Measurements from ENCODE around the gene CLDN9.

CLDN9 gene, protein sequence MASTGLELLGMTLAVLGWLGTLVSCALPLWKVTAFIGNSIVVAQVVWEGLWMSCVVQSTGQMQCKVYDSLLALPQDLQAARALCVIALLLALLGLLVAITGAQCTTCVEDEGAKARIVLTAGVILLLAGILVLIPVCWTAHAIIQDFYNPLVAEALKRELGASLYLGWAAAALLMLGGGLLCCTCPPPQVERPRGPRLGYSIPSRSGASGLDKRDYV

DNA sequence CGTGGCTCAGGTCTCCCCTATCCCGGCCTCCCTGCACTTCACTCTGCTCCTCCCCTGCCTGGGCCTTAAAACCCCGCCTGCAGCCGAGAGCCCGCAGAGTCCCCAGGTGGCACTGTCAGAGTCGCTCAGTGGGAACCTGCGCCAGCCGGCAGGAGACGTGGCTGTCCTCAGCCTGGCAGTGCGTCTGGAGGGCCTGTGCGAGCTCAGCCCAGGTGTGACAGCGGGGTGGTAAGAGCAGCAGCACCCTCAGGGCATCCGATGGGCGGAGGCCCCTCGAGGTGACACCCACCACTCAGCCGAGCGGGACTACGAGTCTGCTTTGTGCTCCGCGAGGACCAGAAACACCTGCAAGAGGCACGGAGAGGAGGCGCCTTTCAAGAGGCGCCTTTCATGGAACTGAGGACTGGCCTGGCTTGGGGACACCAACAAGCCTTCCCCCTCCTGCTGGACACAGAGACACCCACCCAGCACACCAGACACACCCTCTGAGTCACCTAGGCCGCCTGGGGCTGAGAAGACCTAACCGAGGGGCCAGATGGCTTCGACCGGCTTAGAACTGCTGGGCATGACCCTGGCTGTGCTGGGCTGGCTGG is at the start of gene CLDN9:
TSS of gene CLDN9 (plus strand) at position 96 of the 593 bp plus-strand sequence. CDS start at position 536, 440 bp downstream.
- H3K4me3 ChIP-seq (replicated peaks; ENCODE audit: low read depth, low read length), result no peak within 1 kb of the TSS
- H3K27me3 ChIP-seq (replicated peaks; ENCODE audit: control insufficient read depth, insufficient read depth, low read length), result no peaks in the 10 kb centered on the region; the same call in none of the 2 replicates
- no peak for DNase-seq (ENCODE audit: extremely low read depth, insufficient read length)
- H3K36me3 ChIP-seq (ENCODE audit: control insufficient read depth, insufficient read depth, low read length), result no peaks in the 10 kb centered on the region
- TF ChIP-seq, protein P1, sequence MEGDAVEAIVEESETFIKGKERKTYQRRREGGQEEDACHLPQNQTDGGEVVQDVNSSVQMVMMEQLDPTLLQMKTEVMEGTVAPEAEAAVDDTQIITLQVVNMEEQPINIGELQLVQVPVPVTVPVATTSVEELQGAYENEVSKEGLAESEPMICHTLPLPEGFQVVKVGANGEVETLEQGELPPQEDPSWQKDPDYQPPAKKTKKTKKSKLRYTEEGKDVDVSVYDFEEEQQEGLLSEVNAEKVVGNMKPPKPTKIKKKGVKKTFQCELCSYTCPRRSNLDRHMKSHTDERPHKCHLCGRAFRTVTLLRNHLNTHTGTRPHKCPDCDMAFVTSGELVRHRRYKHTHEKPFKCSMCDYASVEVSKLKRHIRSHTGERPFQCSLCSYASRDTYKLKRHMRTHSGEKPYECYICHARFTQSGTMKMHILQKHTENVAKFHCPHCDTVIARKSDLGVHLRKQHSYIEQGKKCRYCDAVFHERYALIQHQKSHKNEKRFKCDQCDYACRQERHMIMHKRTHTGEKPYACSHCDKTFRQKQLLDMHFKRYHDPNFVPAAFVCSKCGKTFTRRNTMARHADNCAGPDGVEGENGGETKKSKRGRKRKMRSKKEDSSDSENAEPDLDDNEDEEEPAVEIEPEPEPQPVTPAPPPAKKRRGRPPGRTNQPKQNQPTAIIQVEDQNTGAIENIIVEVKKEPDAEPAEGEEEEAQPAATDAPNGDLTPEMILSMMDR (IDR thresholded peaks at IDR 0.05; ENCODE audit: insufficient read depth, low read length, poor library complexity, severe bottlenecking), result no peak

DNA sequence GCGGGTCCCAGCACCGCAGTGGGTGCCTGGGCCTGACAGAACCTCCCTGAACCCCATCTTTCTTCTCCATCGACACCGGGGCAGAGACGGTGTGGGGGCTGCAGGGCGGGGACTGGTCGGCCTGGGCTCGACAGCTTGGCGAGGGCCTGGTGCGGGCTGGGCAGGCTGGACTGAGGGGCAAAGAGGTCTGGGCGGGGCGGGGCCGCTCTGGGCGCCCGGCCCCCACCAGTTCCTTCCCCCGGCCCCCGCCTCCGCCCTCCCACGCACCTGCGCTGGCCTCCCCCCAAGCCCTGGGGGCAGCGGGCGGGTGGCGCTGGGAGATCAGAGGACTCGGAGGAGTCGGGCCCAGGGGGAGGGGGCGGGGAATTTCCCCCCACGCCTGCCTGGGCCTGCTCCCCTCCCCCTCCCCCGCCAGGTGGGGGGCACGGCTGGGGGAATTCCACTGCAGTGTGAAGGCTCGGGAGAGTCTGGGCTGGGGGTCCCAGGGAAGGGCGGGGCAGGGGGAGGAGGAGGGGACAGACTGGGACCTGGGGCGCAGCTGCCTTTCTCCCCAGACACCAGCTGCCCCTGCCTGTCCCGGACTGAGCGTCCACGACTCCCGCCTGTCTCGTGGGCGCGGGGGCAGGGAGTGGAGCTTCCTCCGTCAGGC is 49.5 kb upstream of the CLDN9 start:
- peak; percentile 73 for DNase-seq (ENCODE audit: extremely low read depth, insufficient read length)
- TF ChIP-seq, protein P1 (IDR thresholded peaks at IDR 0.05; ENCODE audit: insufficient read depth, low read length, poor library complexity, severe bottlenecking), result no peak

DNA sequence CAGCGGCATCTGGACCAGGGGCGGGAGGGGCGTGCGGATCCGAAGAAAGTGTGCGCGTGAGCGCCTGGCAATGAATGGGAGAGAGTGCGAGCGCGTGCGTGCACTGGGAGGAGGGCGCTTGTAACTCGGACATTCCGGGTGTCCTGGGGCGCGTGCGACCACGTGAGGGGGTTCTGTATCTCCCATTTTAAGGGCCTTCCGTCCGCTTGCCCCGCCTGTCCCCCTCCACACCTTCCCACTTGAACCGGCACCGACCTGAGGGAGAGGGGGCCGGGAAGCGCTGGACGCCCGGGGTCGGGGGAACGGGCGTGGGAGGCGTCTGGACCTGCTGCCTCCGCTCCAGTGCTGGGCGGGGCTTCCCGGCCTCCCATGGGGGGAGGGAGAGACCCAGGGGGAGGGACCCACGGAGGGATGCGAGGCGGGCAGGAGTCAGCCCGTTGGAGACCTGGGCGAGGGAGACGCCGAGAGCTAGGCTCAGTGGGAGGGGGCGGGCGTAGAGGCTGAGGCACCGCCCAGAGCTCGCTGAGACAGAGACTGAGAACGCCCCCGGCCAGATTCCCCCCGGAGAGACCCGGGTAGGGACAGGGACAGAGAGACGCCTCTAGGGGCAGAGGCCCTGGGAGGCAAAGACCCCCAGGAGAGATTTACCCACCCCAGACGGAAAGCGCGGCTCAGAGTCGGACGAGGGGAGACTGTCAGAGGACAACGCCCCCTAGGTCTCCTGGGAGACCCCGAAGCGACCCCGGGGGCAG is 48.8 kb upstream of the CLDN9 start, which contains the start of gene KREMEN2:
TSS of gene KREMEN2 (plus strand) at position 553 of the 752 bp plus-strand sequence. CDS start 246 bp downstream, outside the sequence.
- Histone ChIP-seq H3K36me3 (ENCODE audit: control insufficient read depth, insufficient read depth, low read length) (no peaks in the 10 kb centered on the region), H3K4me3 (replicated peaks; ENCODE audit: low read depth, low read length) (peak within 1 kb of the TSS; percentile 62), H3K27me3 (replicated peaks; ENCODE audit: control insufficient read depth, insufficient read depth, low read length) (no peaks in the 10 kb centered on the region)
- TF ChIP-seq, protein P1 (IDR thresholded peaks at IDR 0.05; ENCODE audit: insufficient read depth, low read length, poor library complexity, severe bottlenecking), result peak; percentile 40
- DNase-seq (ENCODE audit: extremely low read depth, insufficient read length), result peak; percentile 79

More for the DNA sequence above, 49.5 kb upstream of the CLDN9 start:
- H3K27me3 ChIP-seq (replicated peaks; ENCODE audit: control insufficient read depth, insufficient read depth, low read length), result no peaks in the 10 kb centered on the region
- H3K4me3 ChIP-seq (replicated peaks; ENCODE audit: low read depth, low read length), result peak overlapping the region; percentile 62
- no peaks in the 10 kb centered on the region for H3K36me3 ChIP-seq (ENCODE audit: control insufficient read depth, insufficient read depth, low read length)

DNA sequence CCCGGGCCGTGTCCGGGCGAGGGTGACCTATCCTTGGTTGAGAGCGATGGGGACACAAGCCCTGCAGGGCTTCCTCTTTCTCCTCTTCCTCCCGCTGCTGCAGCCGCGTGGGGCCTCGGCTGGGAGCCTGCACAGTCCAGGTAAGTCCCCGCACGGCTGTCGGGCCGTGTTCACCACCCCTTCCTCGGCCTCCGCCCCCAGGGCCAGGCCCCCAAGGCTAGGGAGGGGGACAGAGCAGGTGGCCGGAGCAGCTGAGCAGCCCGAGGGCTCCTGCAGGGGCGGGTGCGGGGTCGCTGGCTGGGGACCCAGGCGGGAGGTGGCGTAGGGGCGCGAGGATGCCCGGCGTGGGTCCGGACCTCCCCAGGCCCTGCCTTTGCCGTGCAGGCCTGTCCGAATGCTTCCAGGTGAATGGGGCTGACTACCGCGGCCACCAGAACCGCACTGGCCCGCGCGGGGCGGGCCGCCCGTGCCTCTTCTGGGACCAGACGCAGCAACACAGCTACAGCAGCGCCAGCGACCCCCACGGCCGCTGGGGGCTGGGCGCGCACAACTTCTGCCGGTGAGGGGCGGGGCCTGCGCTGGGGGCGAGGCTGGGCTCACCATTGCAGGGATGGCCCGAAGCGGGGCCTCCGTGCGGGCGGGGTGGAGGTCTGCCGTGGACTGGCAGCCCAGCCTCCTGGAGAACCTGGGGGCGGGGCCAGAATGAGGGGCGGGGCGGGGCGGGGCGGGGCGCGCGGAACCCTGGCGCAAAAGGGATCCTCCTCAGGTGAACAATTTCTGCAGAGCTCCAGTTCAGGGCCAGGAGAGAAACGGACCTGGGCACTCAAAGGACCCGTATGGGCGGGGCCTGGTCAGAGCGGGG is 48.0 kb upstream of the CLDN9 start:
- TF ChIP-seq, protein P1 (IDR thresholded peaks at IDR 0.05; ENCODE audit: insufficient read depth, low read length, poor library complexity, severe bottlenecking), result no peak
- Histone ChIP-seq H3K4me3 (replicated peaks; ENCODE audit: low read depth, low read length) (peak overlapping the region; percentile 62), H3K36me3 (ENCODE audit: control insufficient read depth, insufficient read depth, low read length) (no peaks in the 10 kb centered on the region), H3K27me3 (replicated peaks; ENCODE audit: control insufficient read depth, insufficient read depth, low read length) (no peaks in the 10 kb centered on the region)
- peak; percentile 88 for DNase-seq (ENCODE audit: extremely low read depth, insufficient read length)

Data from GM06990 (cell line).